NCI-H2196 treated with DMSO at 0.1 percent for 48 hours (cell line): Measurements from ENCODE around the gene WAS.
"Not testable (repeated sequence)": the region's sequence is repeated elsewhere in the genome, so short reads cannot be mapped to it uniquely, and the experiment has no call there.

ENCODE experiments used
- DNase-seq: peaks from one replicate; lab custom pipeline; 2025; ENCODE audit not compliant: unreplicated experiment; lab: John Stamatoyannopoulos, UW

The WAS gene

DNA sequence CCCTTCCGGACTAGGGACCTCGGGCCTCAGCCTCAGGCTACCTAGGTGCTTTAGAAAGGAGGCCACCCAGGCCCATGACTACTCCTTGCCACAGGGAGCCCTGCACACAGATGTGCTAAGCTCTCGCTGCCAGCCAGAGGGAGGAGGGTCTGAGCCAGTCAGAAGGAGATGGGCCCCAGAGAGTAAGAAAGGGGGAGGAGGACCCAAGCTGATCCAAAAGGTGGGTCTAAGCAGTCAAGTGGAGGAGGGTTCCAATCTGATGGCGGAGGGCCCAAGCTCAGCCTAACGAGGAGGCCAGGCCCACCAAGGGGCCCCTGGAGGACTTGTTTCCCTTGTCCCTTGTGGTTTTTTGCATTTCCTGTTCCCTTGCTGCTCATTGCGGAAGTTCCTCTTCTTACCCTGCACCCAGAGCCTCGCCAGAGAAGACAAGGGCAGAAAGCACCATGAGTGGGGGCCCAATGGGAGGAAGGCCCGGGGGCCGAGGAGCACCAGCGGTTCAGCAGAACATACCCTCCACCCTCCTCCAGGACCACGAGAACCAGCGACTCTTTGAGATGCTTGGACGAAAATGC, at the start of gene WAS:
WAS (plus strand) TSS at position 389 of the 572 bp plus-strand sequence; CDS start at position 444, 55 bp downstream.
- no peak for DNase-seq

DNA sequence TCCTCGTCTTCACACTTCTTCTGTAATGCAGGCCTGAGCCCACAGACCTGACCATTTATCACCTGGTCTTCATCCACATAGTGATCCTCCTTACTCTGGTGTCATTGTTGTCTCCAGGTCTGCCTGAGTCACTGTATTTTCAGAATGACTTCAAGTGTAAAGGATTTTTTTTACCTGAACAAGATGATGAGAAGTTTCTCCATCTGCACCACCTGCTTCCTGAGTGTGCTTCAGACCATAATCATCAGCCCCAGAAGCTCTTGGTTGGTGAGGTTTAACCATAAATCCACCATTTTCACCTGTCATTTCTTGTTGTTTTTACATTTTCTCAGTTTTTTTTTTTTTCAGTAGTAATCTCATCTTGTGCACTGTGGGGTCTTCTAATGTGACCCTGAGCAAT, 47.3 kb upstream of the WAS start:
- no peak for DNase-seq

DNA sequence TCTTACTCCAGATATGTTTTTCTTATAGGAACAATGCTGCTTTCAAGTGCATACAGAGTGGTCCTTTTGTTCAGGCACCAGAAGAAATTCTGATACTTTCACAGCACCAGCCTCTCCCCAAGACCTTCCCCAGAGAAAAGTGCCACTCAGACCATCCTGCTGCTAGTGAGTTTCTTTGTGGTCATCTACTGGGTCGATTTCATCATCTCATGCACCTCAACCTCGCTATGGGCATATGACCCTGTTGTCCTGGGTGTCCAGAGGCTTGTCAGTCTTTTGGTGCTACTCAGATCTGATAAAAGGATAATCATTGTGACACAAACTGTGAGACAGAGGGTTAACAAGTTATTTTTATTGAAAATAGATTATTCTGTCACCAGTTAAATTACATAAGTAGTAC, 46.8 kb upstream of the WAS start:
- DNase-seq = no peak

DNA sequence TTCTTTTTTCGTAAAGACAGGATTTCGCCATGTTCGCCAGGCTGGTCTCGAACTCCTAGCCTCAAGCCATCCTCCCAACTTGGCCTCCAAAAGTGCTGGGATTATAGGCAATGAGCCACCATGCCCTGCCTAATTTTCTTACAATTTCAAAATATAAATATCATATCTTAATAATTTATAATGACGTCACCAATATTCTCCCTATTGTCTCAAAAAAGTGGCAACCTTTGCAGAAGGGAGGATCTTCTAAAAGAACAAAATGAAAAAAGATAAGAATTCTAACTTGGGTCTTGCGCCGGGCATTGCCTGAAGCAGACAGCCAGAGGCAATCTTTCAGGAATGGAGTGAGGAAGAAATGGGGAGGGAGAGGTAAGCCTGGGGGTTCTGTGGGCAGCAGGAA, 37.9 kb upstream of the WAS start:
- DNase-seq = no peak

DNA sequence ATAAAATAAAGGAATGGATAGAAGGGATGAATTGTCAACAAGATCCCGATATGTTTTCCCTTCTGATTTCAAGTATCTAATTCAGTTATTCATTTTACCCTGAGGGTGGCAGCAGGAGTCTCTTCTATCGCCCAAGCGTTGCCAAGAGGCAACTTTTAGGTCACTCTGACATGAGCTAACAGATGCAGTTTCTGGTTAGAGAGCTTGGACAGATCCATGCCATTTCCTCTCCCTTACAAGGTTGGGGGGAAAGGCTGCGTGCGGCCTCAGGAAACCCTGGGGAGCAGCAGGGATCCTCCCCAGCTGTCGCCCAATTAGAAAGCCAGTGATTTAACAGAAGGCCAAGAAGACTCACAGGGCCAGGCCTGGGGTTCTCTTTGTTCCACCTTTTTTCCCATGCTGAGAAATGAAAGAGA, 35.3 kb upstream of the WAS start:
- peak; percentile 2 for DNase-seq

DNA sequence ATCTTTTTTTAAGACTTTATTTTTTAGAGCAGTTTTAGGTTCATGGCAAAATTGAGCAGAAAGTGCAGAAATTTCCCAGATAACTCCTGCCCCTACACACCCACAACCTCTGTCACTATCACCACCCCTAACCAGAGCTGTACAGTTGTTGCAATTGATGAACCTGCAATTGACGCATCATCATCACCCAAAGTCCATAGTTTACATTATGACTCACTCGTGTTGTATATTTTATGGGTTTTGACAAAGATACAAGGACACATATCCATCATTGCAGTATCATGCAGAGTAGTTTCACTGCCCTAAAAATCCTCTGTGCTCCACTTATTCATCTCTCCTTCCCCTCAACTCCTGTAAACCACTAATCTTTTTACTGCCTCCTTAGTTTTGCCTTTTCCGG, 34.5 kb upstream of the WAS start:
- DNase-seq = no peak

DNA sequence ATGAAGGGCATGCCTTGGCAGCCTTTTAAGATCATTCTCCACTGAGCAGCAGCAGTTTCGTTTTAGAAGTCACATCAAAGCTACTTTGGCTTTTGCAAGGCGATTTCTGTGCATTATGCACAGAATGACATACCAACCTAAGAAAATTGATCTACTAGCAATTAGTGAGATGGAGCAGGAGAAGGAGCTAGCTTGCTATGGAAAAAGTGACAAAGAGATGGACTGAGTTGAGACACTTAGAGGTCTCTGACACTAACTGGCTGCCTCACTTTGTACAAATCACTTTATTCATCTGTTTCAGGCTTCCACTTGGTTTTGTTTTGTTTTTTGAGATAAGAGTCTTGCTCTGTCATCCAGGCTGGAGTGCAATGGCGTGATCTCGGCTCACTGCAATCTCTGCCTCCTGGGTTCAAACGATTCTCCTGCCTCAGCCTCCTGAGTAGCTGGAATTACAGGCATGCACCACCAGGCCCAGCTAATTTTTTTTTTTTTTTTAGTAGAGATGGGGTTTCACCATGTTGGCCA, 31.5 kb upstream of the WAS start:
- not testable (repeated sequence) for DNase-seq

DNA sequence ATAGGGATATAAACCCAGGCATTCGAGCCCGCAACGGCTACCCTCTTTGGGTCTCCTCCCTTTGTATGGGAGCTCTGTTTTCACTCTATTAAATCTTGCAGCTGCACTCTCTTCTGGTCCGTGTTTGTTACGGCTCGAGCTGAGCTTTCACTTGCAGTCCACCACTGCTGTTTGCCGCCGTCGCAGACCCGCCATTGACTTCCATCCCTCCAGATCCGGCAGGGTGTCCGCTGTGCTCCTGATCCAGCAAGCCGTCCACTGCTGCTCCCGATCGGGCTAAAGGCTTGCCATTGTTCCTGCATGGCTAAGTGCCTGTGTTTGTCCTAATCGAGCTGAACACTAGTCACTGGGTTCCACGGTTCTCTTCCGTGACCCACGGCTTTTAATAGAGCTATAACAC, 28.9 kb upstream of the WAS start:
- DNase-seq = not testable (repeated sequence)

DNA sequence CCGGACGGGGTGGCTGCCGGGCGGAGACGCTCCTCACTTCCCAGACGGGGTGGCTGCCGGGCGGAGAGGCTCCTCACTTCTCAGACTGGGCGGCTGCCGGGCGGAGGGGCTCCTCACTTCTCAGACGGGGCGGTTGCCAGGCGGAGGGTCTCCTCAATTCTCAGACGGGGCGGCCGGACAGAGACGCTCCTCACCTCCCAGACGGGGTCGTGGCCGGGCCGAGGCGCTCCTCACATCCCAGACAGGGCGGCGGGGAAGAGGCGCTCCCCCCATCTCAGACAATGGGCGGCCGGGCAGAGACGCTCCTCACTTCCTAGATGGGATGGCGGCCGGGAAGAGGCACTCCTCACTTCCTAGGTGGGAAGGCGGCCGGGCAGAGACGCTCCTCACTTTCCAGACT, 23.9 kb upstream of the WAS start:
- not testable (repeated sequence) for DNase-seq

DNA sequence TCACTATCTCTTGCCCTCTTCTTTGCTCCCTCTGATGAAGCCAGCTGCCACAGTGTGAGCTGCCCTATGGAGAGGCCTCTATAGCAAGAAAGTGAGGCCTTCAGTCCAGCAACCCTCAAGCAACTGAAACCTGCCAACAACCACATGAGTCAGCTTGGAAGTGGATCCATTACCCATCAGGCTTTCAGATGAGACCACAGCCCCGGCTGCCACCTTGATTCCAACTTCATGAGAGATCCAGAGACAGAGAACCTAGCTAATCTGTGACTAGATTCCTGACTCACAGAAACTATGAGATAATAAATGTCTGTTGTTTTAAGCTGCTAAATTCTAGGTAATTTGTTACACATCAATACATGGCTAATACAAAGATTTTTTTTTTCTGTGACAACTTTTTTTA, 20.4 kb upstream of the WAS start:
- no peak for DNase-seq

DNA sequence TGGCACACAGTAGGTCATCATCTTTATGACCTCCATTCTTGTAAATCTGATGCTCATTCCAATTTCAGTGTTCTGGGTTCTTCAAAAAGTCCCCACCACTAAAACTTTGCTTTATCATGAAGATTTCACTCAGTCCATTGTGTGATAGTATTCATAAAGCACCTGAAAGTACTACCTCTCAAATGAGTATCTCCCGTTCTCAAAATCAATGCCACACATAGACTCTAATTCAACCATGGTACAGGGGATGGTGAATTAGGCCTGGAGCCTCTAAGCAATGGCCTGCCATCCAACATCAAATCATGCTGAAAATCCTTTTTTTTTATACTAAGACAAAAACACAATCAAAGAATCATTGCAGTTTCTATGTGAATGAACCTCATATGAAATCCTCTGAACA, 19.4 kb upstream of the WAS start:
- no peak for DNase-seq

DNA sequence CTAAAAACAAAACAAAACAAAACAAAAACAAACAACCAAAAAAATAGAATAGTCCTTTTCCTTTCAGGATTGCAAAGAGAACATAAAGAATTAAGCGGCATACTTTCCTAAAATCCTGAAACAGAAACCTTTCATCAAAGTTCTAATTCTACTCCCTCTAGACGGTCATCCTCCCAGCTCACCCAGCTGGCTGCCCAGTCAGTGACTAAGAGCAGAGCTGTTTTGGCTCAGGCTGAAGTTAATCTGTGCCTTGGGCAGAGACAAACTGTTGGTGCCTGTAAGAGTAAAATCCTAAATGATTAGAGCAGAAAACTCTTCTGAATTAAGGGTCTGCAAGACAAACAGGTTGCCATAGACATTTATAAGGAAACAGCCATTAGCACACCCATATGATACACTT, 17.6 kb upstream of the WAS start:
- DNase-seq = no peak

DNA sequence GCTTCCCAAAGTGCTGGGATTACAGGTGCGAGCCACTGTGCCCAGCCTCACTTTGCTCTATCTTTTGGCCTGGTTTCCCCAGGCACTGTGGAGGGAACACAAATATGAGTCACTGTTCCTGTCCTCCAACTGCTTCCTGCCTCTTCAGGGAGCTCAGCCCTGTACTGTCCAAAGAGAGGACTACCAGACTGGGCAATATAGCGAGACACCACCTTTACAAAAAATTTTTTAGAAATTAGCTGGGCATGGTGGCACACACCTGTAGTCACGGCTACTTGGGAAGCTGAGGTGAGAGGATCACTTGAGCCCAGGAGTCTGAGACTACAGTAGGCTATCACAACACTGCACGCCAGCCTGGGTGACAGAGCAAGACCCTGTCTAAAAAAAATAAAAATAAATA, 16.9 kb upstream of the WAS start:
- no peak for DNase-seq

DNA sequence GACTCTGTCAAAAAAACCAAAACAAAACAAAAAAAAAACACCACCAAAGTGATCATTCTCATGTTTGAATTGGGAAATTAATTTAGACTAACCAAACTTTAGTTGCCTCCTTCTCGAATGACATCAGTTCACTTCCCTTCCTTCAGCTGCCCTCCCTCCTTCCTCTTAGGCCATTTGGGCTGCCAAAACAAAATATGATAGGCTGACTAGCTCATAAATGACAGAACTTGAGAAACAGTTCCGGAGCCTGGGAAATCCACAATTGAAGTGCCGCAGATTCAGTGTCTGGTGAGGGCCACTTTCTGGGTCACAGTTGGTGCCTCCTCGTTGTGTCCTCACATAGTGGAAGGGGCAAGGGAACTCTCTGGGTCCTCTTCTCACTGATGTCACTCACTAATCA, 16.1 kb upstream of the WAS start:
- no peak for DNase-seq

DNA sequence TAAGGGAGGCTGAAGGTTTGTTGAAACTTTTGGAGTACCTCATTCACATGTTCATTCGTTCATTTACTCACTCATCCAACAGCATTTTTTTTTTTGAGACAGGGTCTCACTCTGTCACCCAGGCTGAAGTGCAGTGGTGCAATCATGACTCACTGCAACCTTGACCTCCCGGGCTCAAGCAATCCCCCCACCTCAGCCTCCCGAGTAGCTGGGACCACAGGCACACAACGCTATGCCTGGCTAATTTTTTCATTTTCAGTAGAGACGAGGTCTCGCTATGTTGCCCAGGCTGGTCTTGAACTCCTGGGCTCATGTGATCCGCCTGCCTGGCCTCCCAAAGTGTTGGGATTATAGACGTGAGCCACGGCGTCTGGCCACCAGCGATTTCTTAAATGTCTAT, 15.4 kb upstream of the WAS start:
- not testable (repeated sequence) for DNase-seq

DNA sequence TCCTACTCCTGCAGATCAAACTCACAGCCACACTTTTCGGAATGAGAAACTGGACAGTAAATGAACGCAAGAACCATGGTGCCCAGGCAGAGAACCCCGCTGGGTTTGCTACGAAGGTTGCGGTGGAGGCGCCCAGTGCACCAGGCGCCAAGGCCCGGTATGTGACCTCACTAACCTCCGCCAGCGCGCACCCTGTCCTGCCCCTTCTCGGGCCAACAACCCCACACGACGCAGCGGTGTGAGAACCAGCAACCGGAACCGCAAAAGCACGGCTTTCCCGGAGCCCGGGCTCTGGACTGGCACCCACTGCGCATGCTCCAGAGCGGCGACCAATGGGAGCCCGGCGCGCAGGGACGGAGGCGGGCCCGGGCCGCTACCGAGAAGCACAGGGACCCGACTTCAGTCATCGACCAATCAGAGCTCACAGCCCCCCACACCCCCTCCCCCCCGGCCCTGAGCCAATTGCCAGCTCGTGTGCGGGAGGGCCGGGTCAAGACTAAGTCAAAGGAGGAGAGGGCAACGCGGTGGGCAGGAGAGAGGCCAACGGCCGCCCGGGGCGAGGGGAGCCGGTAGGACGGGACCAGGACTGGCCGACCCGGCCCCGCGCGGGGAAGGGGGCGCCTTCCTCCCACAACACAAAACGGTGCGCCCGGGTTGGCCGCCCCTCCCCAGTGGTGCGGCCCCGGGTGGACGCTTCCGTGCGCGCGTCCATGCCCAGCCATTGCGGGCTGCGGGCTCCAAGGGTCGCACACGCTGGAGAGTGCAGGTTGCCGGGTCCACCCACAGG, 7.3 kb upstream of the WAS start:
- DNase-seq = peak; percentile 69

DNA sequence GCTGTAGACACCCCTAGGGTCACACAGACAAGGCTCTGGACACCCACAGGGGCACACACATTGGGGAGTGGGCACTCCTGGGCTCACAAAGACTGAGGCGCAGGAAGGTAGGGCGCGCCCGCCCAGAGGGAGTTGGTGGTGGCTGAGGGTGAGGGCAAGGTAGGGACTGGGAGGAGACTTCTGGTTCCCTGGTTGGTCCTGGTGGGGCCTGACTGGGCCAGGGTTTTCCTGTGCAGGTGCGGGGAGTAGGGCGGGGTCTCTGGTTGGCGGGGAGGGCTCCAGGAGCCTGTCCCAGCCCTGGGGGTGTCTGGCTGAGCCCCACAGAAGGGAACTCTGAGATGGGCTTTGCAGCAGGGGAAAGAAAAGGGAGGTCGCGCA, 6.7 kb upstream of the WAS start:
- DNase-seq = no peak

DNA sequence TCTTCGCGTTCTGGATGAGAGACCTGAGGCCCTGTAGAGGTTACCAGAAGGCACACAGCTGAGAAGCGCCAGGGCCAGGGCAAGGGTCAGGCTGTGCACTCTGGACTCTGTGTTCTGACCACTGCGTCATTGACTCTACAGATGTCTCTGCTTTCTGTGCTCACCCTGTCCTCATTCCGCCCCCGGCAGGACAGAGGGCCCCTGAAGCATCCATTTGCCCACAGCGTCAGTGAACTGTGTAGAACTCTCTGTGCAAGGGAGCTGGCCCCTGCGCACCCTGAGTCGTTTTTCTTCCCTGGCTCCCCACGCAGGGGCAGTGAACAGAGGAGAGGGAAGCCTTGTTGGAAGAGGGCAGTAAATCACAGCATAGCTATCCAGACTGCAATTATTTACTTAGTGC, 6.1 kb upstream of the WAS start:
- no peak for DNase-seq

DNA sequence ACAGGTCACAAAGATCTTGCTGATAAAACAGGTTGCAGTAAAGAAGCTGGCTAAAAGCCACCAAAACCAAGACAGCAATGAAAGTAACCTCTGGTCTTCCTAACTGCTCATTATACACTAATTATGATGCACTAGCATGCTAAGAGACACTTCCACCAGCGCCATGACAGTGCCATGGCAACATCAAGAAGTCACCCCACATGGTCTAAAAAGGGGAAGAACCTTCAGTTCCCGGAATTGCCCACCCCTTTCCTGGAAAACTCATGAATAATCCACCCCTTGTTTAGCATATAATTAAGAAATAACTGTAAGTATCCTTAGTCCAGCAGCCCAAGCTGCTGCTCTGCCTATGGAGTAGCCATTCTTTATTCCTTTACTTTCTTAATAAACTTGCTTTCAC, 3.1 kb upstream of the WAS start:
- not testable (repeated sequence) for DNase-seq

DNA sequence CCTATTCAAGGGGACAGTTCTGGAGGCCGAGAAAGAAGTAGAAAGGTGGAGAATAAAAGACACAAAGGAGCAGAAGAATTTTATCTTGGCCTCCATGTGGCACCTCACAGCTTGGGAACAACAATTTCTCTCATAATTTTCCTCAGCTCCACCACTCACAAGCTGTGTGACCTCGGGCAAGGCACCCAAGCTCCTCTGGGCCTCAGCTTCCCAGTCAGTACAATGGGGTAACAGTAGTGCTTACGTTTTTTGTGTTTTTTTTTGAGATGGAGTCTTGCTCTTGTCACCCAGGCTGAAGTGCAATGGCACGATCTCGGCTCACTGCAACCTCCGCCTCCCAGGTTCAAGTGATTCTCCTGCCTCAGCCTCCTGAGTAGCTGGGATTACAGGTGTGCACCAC, 2.7 kb upstream of the WAS start:
- not testable (repeated sequence) for DNase-seq

DNA sequence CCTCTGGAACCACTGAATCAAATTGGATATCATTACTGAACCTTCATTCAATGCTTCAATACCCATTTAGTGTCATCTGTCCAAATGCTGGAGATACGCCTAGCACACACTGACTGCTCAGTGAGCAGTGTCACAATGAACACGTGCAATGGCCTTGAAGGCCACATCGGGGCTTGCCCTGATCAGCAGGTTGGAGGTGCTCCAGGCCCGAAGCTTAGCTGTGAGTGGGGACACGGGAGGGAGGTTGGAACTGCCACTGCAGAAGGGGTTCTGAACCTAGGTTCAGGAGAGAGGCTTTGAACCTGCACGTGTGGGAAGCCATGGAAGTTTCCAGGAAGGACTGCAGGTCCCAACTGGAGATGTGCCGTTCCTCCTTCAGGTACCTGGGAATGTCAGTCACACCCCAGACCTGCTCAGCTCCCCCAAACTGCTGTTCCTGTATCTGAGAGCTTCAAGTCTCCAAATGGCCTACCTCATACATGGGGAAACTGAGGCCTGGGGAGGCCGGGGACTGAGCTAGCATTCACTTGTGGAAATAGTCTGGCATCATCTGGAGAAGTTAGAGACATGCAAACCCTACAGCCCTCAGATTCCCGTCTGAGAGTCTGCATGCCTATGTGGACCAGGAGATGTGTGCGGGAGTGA, 1.9 kb upstream of the WAS start:
- DNase-seq = no peak

DNA sequence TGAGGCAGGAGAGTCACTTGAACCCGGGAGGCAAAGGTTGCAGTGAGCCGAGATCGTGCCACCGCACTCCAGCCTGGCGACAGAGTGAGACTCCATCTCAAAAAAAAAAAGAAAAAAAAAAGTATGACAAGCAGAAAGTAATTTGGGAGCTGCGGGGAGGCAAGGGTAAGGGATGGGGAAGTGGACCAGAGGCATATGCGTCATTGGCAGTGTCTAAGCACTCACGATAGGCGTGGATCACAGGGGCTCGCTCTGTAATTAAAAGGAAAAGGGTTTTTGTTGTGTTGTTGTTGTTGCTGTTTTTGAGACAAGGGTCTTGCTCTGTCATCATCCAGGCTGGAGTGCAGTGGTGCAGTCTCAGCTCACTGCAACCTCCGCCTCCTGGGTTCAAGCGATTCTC, 804 bp upstream of the WAS start:
- DNase-seq = not testable (repeated sequence)
